ENCODE results near the gene GFM1.

The GFM1 gene

DNA sequence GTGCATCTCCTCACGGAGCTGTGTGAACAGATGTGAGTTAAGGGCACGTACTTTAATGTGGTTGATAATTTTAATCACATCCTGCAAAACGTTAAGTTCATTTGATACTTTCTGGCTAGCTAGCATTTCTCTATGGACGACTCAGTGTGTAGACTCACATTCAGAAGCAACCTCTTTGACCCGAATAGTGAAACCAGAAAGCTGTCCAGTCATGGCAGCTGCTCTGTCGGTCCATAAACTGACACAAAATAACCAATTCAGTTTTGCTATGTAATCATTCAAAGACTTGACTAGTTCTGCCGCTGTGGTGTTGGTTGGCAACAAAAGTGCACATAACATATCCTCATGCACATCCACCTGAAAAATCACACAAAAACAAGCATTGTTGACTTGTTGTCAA, 3.7 kb upstream of the GFM1 start:
- H3K27me3 ChIP-seq (ENCODE audit: low read length) = no peaks in the 10 kb centered on the region
- no peaks in the 10 kb centered on the region for H4K20me1 ChIP-seq (ENCODE audit: low read depth, low read length)
- H3K9ac ChIP-seq (ENCODE audit: low read length) = no peak overlapping the region
- H3K36me3 ChIP-seq (ENCODE audit: low read length) = no peaks in the 10 kb centered on the region
- no peak overlapping the region for H2AFZ ChIP-seq (ENCODE audit: low read depth, low read length, severe bottlenecking)
- H3K79me2 ChIP-seq (ENCODE audit: insufficient read depth, low read length) = peaks cover 13% of the 10 kb centered on the region
- H3K4me3 ChIP-seq (ENCODE audit: insufficient read depth, low read length, poor library complexity, severe bottlenecking) = no peak overlapping the region
- no peak for TF ChIP-seq EZH2phosphoT487 (conservative IDR thresholded peaks at IDR 0.05; ENCODE audit: low read length)
- TF ChIP-seq, protein P1, sequence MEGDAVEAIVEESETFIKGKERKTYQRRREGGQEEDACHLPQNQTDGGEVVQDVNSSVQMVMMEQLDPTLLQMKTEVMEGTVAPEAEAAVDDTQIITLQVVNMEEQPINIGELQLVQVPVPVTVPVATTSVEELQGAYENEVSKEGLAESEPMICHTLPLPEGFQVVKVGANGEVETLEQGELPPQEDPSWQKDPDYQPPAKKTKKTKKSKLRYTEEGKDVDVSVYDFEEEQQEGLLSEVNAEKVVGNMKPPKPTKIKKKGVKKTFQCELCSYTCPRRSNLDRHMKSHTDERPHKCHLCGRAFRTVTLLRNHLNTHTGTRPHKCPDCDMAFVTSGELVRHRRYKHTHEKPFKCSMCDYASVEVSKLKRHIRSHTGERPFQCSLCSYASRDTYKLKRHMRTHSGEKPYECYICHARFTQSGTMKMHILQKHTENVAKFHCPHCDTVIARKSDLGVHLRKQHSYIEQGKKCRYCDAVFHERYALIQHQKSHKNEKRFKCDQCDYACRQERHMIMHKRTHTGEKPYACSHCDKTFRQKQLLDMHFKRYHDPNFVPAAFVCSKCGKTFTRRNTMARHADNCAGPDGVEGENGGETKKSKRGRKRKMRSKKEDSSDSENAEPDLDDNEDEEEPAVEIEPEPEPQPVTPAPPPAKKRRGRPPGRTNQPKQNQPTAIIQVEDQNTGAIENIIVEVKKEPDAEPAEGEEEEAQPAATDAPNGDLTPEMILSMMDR (IDR thresholded peaks at IDR 0.05; ENCODE audit: insufficient read depth, low read length, poor library complexity, severe bottlenecking) = no peak
- no peaks in the 10 kb centered on the region for H3F3A ChIP-seq (ENCODE audit: insufficient read depth)
- H3K9me3 ChIP-seq (ENCODE audit: insufficient read depth, low read length) = no peaks in the 10 kb centered on the region
- no peak overlapping the region for H3K4me2 ChIP-seq (ENCODE audit: low read depth, low read length, poor library complexity, severe bottlenecking)
- H3K9me2 ChIP-seq (replicated peaks; ENCODE audit: insufficient read depth, low read length) = no peaks in the 10 kb centered on the region
- no peak overlapping the region for H3K27ac ChIP-seq (ENCODE audit: low read depth, low read length)

DNA sequence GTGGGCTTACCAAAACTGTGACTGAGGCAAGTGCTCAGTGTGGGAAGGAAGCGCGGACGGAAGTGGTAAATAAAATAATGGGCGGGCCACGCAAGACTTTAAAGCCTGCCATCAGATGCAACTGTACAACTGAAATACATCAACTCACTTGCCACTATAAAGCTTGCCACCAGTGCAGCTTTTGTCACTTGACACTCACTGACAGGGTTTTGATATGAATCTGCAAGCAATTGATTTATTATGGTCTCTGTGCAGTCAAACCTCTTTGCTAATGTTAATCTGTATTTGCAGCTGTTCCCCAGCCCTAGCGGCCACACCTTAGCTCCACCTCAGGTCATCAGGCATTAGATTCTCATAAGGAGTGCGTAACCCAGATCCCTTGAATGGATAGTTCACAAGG, 2.3 kb upstream of the GFM1 start:
- Histone ChIP-seq H2AFZ (ENCODE audit: low read depth, low read length, severe bottlenecking) (no peak overlapping the region), H3K27me3 (ENCODE audit: low read length) (no peaks in the 10 kb centered on the region), H3F3A (ENCODE audit: insufficient read depth) (no peaks in the 10 kb centered on the region), H3K9me3 (ENCODE audit: insufficient read depth, low read length) (no peaks in the 10 kb centered on the region), H3K36me3 (ENCODE audit: low read length) (peaks cover under 1% of the 10 kb centered on the region; the same call in 1 of the 2 replicates), H3K4me2 (ENCODE audit: low read depth, low read length, poor library complexity, severe bottlenecking) (no peak overlapping the region), H3K4me3 (ENCODE audit: insufficient read depth, low read length, poor library complexity, severe bottlenecking) (no peak overlapping the region), H4K20me1 (ENCODE audit: low read depth, low read length) (no peaks in the 10 kb centered on the region), H3K9me2 (replicated peaks; ENCODE audit: insufficient read depth, low read length) (no peaks in the 10 kb centered on the region), H3K9ac (ENCODE audit: low read length) (no peak overlapping the region), H3K27ac (ENCODE audit: low read depth, low read length) (no peak overlapping the region), H3K79me2 (ENCODE audit: insufficient read depth, low read length) (peaks cover 24% of the 10 kb centered on the region)
- TF ChIP-seq EZH2phosphoT487 (conservative IDR thresholded peaks at IDR 0.05; ENCODE audit: low read length) = no peak
- TF ChIP-seq, protein P1 (IDR thresholded peaks at IDR 0.05; ENCODE audit: insufficient read depth, low read length, poor library complexity, severe bottlenecking) = no peak

DNA sequence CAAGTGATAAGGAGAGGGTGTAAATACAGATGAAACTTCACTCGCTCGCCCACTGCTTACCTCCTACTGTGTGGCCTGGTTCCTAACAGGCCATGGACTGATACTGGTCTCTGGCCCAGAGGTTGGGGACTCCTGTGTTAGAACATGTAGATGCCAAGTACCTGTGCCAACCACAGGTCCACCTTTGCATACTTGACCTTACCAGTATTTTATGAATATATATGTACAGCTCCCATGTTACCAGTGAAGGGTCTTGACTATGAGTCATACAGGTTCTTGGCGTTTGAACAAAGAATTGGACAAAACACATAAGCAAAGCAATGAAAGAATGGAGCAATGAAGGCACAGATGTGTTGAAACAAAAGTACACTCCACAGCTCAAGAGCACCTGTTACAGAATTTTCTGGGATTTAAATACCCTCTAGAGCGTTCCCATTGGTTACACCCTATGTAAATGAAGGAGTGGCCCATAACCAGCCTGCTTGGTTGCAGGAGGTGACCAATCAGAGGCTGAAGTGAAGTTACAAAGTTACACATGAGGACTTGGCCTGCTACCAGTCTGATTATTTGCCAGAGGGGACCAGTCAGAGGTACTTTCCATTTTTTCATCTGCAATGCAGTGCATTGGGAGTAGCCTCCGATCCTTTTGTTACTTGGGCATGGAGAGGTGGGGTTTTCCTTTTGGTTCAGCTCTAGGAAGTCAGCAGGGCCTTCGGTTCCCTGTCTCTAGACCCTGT, 1.7 kb upstream of the GFM1 start:
- no peaks in the 10 kb centered on the region for H3K9me3 ChIP-seq (ENCODE audit: insufficient read depth, low read length)
- no peaks in the 10 kb centered on the region for H3K27me3 ChIP-seq (ENCODE audit: low read length)
- H3K9me2 ChIP-seq (replicated peaks; ENCODE audit: insufficient read depth, low read length) = no peaks in the 10 kb centered on the region
- TF ChIP-seq, protein P1 (IDR thresholded peaks at IDR 0.05; ENCODE audit: insufficient read depth, low read length, poor library complexity, severe bottlenecking) = no peak
- no peak for TF ChIP-seq EZH2phosphoT487 (conservative IDR thresholded peaks at IDR 0.05; ENCODE audit: low read length)
- H3K4me3 ChIP-seq (ENCODE audit: insufficient read depth, low read length, poor library complexity, severe bottlenecking) = no peak overlapping the region
- H3K4me2 ChIP-seq (ENCODE audit: low read depth, low read length, poor library complexity, severe bottlenecking) = no peak overlapping the region
- H3K27ac ChIP-seq (ENCODE audit: low read depth, low read length) = no peak overlapping the region
- no peaks in the 10 kb centered on the region for H3F3A ChIP-seq (ENCODE audit: insufficient read depth)
- H2AFZ ChIP-seq (ENCODE audit: low read depth, low read length, severe bottlenecking) = no peak overlapping the region
- no peak overlapping the region for H3K9ac ChIP-seq (ENCODE audit: low read length)
- H4K20me1 ChIP-seq (ENCODE audit: low read depth, low read length) = no peaks in the 10 kb centered on the region
- peaks cover 30% of the 10 kb centered on the region for H3K79me2 ChIP-seq (ENCODE audit: insufficient read depth, low read length)
- H3K36me3 ChIP-seq (ENCODE audit: low read length) = peaks cover 7% of the 10 kb centered on the region; the same call in 1 of the 2 replicates
